ENCODE measurements around the gene NFIA.

The NFIA gene

GRCh38 chr1:61215119-61215518 is 132.8 kb downstream of the NFIA start:
- no peak overlapping the region for H3K4me3 ChIP-seq (ENCODE audit: low read depth, low read length)
- TF ChIP-seq CTCF (IDR thresholded peaks at IDR 0.05; ENCODE audit: low read depth, low read length) = no peak
- in situ Hi-C loops (cut with HindIII; ENCODE audit: low sequenced_read_pairs) = no loop called here
- no peak for DNase-seq (ENCODE audit: low read depth, low spot score)

- TF ChIP-seq CTCF (IDR thresholded peaks at IDR 0.05; ENCODE audit: low read depth, low read length) = no peak
- no peak overlapping the region for H3K4me3 ChIP-seq (ENCODE audit: low read depth, low read length)
- in situ Hi-C loops (cut with HindIII; ENCODE audit: low sequenced_read_pairs) = no loop called here
- DNase-seq (ENCODE audit: low read depth, low spot score) = no peak
Measured at GRCh38 chr1:61215676-61216289, 133.4 kb downstream of the NFIA start.

- in situ Hi-C loops (cut with HindIII; ENCODE audit: low sequenced_read_pairs) = no loop called here
- DNase-seq (ENCODE audit: low read depth, low spot score) = no peak
- no peak for TF ChIP-seq CTCF (IDR thresholded peaks at IDR 0.05; ENCODE audit: low read depth, low read length)
- H3K4me3 ChIP-seq (ENCODE audit: low read depth, low read length) = no peak overlapping the region
Measured at GRCh38 chr1:61220536-61220935, 138.2 kb downstream of the NFIA start.

- no peak for DNase-seq (ENCODE audit: low read depth, low spot score)
- in situ Hi-C loops (cut with HindIII; ENCODE audit: low sequenced_read_pairs) = no loop called here
- H3K4me3 ChIP-seq (ENCODE audit: low read depth, low read length) = no peak overlapping the region
- TF ChIP-seq CTCF (IDR thresholded peaks at IDR 0.05; ENCODE audit: low read depth, low read length) = no peak
Measured at GRCh38 chr1:61221642-61222041, 139.3 kb downstream of the NFIA start.

- in situ Hi-C loops (cut with HindIII; ENCODE audit: low sequenced_read_pairs) = no loop called here
- no peak for TF ChIP-seq CTCF (IDR thresholded peaks at IDR 0.05; ENCODE audit: low read depth, low read length)
- DNase-seq (ENCODE audit: low read depth, low spot score) = no peak
- no peak overlapping the region for H3K4me3 ChIP-seq (ENCODE audit: low read depth, low read length)
Measured at GRCh38 chr1:61222240-61222639, 139.9 kb downstream of the NFIA start.

- no peak overlapping the region for H3K4me3 ChIP-seq (ENCODE audit: low read depth, low read length)
- in situ Hi-C loops (cut with HindIII; ENCODE audit: low sequenced_read_pairs) = no loop called here
- DNase-seq (ENCODE audit: low read depth, low spot score) = no peak
- no peak for TF ChIP-seq CTCF (IDR thresholded peaks at IDR 0.05; ENCODE audit: low read depth, low read length)
Measured at GRCh38 chr1:61223140-61223539, 140.8 kb downstream of the NFIA start.

DNA sequence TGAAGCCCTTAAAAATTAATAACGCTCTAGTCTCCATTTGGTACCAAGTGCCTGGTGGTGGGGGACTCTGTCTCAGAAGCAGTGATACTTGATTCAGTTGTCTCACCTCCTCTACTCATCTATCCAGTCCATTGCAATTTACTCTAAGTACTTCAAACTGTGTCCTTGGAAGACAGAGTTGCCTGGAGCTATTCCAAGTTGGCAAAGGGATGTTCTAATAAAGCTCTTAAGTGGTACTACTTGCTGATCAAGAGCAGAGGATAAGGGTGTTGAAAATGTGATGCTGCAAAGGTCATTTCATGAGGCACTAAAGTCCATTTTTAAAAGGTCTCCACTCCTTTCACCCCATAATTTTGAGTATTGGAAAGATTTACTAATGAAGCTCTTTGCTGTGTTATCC is 142.2 kb downstream of the NFIA start:
- no peak overlapping the region for H3K4me3 ChIP-seq (ENCODE audit: low read depth, low read length)
- no peak for DNase-seq (ENCODE audit: low read depth, low spot score)
- in situ Hi-C loops (cut with HindIII; ENCODE audit: low sequenced_read_pairs) = no loop called here
- TF ChIP-seq CTCF (IDR thresholded peaks at IDR 0.05; ENCODE audit: low read depth, low read length) = no peak

Data from astrocyte of the spinal cord (primary cell).